ENCODE results near the gene ZNF630.

DNA sequence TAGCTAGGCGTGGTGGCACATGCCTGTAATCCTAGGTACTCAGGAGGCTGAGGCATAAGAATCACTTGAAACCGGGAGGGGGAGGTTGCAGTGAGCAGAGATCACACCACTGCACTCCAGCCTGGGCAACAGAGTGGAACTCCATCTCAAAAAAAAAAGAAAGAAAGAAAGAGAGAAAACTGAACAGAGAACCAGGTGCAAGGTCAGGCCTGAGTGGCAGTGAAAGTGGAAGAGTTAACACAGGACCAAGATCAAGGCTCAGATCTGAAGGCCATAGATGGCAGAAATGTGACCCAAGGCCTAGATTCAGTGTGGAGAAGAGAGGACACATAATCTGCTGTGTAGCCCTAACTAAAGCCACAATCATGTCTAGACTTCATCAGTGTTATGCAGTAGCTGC is 4.9 kb upstream of the ZNF630 start:
- TF ChIP-seq EZH2 (IDR thresholded peaks at IDR 0.05; ENCODE audit: low read length, unreplicated experiment), result no peak
- no peak for TF ChIP-seq CTCF (conservative IDR thresholded peaks at IDR 0.05; ENCODE audit: low read depth, low read length)

All from PC-3 (cell line).